GM18505 (cell line): ENCODE data around the gene GLP2R.
"Not testable (repeated sequence)": the region's sequence is repeated elsewhere in the genome, so short reads cannot be mapped to it uniquely, and the experiment has no call there.

Experiments used
- ATAC-seq: cut with Tn5 transposase; IDR thresholded peaks from one replicate; pipeline ENCODE4 v1.9.1; 2021; ENCODE audit not compliant: unreplicated experiment
- POLR2A ChIP-seq: IDR thresholded peaks from 4 replicates; pipeline ENCODE4 v1.6.1; 2011; ENCODE audit warnings: borderline replicate concordance; ENCODE audit not compliant: insufficient read depth, insufficient read length; ENCODE audit errors: extremely low read depth

Gene GLP2R

DNA sequence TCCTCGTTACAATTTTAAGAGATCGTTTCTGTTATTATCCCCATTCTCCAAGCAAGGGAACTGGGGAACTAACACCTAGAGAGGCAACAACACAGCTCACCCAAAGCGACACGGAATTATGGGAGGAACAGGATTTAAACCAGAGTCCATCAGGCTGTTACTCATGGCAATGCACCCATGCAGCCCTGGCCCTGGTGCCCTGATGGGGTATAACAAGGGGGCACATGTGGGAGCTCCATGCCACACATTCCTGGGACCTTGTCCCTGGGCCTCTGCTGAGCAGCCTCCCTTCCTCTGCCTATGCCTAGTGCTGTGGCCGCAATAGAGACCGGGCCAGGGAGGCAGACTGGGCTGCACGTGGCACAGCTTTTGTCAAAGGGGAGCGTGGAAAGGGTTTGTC, 92.6 kb downstream of the GLP2R start:
- no peak for ATAC-seq

DNA sequence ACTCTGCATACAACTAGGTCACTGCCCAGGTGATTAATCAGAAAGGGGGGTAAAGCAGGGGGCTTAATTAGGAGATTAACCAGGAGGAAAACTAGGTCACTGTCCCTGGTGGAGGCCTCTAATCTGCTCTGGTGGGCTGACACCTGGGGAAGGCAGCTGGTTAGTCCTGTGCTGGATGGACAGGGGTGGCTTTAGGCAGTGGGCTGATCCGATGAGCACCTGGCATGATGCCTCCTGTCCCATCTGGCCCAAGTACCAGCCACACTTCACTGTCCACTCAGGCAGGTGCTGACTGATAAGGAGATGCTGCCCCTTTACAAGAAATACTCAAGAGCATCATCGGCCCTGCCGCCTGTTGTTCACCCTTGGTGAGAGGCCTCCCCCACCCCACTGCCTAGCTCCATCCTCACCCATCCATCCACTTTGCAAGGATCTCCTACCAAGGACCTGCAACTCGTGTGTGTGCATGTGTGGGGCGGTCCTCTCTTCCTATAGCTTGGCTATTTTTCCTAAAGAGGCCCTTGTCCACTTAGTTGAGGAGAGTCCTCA, 93.2 kb downstream of the GLP2R start:
- no peak for TF ChIP-seq POLR2A
- no peak for ATAC-seq

More for the DNA sequence above, 92.6 kb downstream of the GLP2R start:
- TF ChIP-seq POLR2A: no peak

DNA sequence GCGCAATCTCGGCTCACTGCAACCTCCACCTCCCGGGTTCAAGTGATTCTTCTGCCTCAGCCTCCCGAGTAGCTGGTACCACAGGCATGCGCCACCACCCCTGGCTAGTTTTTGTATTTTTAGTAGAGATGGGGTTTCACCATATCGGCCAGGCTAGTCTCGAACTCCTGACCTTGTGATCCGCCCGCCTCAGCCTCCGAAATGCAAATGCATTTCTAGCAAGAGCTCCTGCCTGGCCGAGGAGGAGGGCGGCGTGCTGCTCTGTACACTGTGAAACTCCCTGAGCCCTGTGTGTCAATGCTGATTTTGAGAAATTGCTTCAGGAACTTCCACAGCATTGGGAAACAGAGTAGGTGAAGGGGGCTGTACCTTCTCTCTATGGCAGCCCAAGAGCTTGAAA, 95.5 kb downstream of the GLP2R start:
- not testable (repeated sequence) for ATAC-seq

GRCh38 chr17:9922012-9922848, 96.5 kb downstream of the GLP2R start:
- no peak for ATAC-seq
- no peak for TF ChIP-seq POLR2A

GRCh38 chr17:9924735-9925191, 99.0 kb downstream of the GLP2R start:
- no peak for TF ChIP-seq POLR2A
- ATAC-seq: no peak

DNA sequence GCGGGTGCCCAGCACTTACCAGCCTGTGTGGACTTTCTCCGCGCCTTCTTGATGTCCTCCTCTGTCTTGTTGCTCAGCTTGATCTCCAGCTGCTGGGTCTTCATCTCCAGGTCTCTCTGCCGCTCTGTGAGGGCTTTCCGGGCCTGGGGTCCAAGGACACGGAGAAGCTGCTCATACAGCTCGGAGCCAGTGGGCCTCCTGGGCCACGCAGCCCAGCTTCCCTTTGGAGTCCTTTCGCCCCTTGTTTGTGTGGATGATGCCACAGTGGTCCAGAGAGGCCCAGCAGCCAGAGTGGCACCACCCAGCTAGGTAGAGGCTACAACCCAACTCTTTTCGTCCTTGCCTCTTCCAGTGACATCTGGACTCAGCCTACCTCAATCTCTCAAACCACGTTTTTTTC, 99.7 kb downstream of the GLP2R start:
- no peak for TF ChIP-seq POLR2A
- no peak for ATAC-seq

DNA sequence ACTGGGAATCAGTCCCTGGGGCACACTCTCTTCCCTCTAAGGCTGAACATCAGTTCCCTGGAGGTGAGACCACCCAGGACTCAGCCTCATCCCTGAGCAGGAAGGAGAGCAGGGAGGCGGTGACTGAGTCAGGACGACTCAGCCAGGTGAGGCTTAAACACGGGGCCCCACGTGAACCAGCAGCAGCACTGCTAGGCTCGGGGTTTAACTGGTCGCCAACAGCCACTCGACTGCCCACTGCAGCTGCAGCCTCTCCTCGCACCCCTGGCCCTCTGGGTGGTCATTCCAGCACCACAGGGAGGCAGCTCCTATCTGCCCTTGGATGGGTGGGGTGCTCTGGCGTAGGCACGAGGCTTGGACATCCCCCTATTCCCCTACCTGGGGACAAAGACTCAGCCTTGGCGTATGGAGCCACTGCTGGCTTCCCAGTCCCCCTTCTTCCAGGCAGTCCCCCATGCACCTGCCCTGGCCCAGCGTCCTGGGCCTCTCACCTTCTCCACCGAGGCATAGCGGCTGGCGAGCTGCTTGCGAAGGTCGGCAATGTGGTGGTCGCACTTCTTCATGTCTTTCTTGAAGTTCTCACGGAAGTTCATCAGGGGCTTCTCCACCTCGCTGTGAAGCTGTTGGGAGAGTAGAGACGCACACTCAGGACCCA, 100.6 kb downstream of the GLP2R start:
- no peak for ATAC-seq

DNA sequence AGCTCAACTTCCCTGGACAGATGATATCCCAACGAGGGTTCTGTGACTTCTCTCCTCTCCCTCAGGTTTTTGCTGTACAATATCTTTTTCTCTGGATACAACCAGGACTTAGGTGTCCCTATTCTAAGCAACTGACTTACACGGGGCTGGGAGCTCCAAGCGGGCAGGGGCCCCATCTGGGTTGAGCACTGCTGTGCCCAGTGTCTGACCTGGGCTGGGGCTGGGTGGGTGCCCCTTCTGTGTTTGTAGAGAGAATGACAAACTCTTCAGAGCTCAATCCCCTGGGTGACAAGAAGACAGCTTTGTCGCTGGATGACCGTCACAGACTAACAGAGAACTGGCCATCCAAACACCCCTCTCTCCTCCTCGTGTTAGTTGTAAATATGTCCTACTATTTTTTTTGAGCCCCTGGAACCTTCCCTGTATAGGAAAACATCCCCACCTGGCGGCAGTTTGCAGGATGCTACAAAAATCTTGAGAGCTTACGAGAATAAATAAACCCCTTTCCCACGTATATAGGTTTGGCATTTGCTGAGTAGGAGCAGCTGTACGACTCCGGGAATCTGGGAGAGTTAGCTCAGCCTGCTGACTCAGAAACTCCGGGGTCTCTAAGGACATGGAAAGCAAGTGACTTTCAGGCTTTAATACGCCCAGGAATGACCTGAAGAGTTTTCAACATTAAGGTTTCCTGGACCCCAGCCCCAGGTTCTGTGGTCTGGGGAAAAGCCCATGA, 103.0 kb downstream of the GLP2R start:
- ATAC-seq: no peak
- TF ChIP-seq POLR2A: no peak

More for the DNA sequence above, 100.6 kb downstream of the GLP2R start:
- TF ChIP-seq POLR2A: no peak

- ATAC-seq: no peak
- TF ChIP-seq POLR2A: no peak
Observed at GRCh38 chr17:9929871-9930270, 104.1 kb downstream of the GLP2R start.

DNA sequence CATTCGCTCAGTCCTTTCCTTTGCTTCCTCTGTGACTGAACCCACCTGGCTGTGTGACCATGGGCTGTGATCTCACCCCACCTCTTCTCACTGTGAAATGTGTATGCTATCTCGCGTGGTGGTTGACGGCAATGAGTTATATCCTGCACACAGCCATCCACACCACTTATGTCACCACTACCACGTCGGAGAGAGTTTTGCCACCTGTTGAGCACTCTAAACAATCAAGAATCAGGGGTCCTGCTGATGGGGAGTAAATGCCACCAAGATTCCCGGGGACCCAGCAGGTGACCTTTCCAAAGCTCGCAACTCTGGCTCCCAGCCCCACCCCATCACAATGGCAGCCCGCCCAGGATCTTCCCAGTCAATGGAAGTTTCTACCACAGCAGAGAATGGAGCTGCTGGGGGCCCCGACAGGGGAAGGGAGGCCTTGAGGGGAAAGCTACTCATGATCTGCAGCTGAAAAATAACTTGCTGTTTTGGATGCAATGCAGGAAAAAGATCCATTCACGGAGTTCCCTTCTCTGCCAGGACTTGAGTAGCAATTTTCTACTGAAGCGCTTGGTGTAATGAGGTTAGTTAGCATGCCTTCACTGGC, 105.5 kb downstream of the GLP2R start:
- no peak for ATAC-seq
- TF ChIP-seq POLR2A: no peak

GRCh38 chr17:9932491-9932890, 106.8 kb downstream of the GLP2R start:
- no peak for TF ChIP-seq POLR2A
- no peak for ATAC-seq

- no peak for TF ChIP-seq POLR2A
Observed at GRCh38 chr17:9934331-9934730, 108.6 kb downstream of the GLP2R start.

GRCh38 chr17:9935408-9935807, 109.7 kb downstream of the GLP2R start:
- no peak for TF ChIP-seq POLR2A
- ATAC-seq: no peak

More at GRCh38 chr17:9934331-9934730, 108.6 kb downstream of the GLP2R start:
- no peak for ATAC-seq
